ENCODE measurements around the gene ZNF358. TPM values are rescaled to one million over a fixed set of nuclear protein-coding genes. Genes with fewer than 3 reads are reported as not detected.

ZNF358 gene
- total RNA-seq, 4 donors from 2014 or later = 50.2 to 72.7 (median 69.1) TPM

DNA sequence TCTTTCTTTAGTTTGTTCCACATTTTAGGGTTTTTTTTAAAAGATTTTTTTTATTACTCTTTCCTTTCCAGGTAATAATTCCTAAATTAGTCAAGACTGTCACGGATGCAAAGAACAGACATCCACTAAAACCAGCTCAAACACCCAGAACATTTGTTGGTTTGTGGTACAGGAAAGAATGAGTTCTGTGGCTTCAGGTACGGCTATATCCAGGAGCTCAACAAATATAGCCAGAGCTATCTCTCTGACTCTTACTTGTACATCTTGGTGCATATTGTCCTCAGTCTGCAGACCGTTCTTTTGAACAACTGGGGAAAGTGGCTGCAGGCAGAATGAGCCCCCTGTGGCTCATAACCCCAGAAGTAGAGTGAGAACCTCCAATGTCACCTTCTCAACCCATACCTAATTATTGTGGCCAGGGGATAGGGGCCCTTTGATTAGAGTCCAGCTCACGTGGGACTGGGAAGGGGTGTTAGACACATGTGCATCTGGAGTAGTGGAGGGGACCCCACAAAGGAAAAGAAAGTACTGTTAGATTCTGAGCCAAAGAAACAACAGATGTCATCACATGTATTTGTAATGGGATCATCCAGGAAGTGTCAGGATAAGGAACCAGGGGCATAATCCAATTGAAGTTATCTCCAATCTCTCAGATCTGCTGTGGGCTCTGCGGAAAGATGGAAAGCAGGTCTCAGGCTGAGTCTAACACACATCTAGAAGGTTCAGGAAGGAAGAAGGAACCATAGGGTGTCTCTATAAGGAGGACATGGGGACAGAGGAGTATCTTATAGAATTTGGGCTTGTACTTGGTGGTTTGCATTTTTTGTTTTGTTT lies 1.9 kb upstream of the ZNF358 start:
- Histone ChIP-seq H3K27me3 (no peaks in the 10 kb centered on the region), H3K9me3 (no peaks in the 10 kb centered on the region), H3K4me1 (peaks cover 0 to 29% (median 14%) of the 10 kb centered on the region in 4 donors), H3K27ac (peak overlapping the region; percentile 81 to 92 (median 86)), H3K36me3 (no peaks in the 10 kb centered on the region), H3K4me3 (no peak overlapping the region)
- 85 to 90% methylated on average over 2 to 5 of the region's 5 CpGs for WGBS, 2 donors (ENCODE audit: low coverage in 1 of 2)
- no peak for TF ChIP-seq EP300 (IDR thresholded peaks at IDR 0.05; ENCODE audit: low read depth)
- TF ChIP-seq, protein P1, sequence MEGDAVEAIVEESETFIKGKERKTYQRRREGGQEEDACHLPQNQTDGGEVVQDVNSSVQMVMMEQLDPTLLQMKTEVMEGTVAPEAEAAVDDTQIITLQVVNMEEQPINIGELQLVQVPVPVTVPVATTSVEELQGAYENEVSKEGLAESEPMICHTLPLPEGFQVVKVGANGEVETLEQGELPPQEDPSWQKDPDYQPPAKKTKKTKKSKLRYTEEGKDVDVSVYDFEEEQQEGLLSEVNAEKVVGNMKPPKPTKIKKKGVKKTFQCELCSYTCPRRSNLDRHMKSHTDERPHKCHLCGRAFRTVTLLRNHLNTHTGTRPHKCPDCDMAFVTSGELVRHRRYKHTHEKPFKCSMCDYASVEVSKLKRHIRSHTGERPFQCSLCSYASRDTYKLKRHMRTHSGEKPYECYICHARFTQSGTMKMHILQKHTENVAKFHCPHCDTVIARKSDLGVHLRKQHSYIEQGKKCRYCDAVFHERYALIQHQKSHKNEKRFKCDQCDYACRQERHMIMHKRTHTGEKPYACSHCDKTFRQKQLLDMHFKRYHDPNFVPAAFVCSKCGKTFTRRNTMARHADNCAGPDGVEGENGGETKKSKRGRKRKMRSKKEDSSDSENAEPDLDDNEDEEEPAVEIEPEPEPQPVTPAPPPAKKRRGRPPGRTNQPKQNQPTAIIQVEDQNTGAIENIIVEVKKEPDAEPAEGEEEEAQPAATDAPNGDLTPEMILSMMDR (IDR thresholded peaks at IDR 0.05) = no peak
- TF ChIP-seq POLR2A (IDR thresholded peaks at IDR 0.05) = no peak
- TF ChIP-seq POLR2AphosphoS5 (IDR thresholded peaks at IDR 0.05) = no peak
- in situ Hi-C loops (cut with MboI; ENCODE audit: low pct_ligation_motif_present in 1 of 4, low pct_unique_long_range_greater_than_20kb in 1 of 4, low sequenced_read_pairs in 3 of 4) = no loop called here
- intact Hi-C loops (cut with DNase I; ENCODE audit: low total_unique reads) = no loop called here
- DNase-seq = no peak

DNA sequence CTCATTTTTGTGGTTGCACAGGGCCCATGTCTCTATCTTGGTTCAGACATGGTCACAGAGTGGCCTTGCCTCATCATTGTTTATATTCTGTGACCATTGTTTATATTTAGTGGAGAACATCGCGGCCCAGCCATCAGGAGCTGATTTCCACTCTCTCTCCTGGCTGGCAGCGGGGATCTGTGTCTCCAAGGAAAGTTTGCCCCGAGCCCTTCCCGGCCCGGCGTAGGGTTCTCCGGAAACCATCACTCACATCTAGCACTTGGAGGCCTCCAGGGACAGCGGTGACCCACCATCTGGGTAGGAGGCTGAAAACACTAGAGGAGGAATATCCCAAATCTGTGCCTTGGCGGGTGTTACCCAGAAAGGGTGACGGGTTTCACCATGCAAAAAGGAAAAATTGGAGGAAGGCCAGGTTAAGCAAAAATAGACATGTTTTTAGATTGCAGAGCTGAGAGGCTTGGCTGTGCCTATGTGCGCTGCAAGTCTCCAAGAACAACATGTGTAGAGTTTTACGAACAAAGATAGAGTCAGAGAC lies 726 bp upstream of the ZNF358 start:
- peak overlapping the region; percentile 81 to 92 (median 86) for H3K27ac ChIP-seq

DNA sequence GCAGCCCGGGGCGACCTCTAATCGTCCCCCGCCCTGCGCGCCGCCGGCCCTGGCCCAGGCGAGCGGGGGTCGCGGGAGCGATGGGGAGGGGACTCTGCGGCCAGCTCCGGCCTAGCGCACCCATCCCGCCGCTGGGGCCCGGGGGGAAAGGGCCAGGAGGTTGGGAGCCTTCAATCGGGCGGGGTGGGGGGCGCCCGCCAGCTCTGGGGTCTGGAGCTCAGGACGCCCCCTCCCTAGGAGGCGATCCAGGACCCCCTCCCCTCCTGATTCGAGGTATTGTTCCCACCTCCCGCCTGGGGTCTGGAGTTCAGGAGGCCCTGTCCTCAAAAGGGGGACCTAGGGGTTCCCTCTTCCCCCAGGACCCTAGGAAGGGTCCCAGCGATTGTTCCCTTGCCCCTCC lies 430 bp downstream of the ZNF358 start:
- no peak for TF ChIP-seq EP300 (IDR thresholded peaks at IDR 0.05; ENCODE audit: low read depth)
- TF ChIP-seq POLR2A (IDR thresholded peaks at IDR 0.05) = no peak
- TF ChIP-seq POLR2AphosphoS5 (IDR thresholded peaks at IDR 0.05) = no peak
- TF ChIP-seq, protein P1 (IDR thresholded peaks at IDR 0.05) = no peak
- 0 to 7% methylated on average over 1 to 15 of the region's 28 CpGs for WGBS, 2 donors (ENCODE audit: low coverage in 1 of 2)
- peak overlapping the region; percentile 79 to 87 (median 84) for H3K27ac ChIP-seq
- in situ Hi-C loops (cut with MboI; ENCODE audit: low pct_ligation_motif_present in 1 of 4, low pct_unique_long_range_greater_than_20kb in 1 of 4, low sequenced_read_pairs in 3 of 4) (no loop called here), intact Hi-C loops (cut with DNase I; ENCODE audit: low total_unique reads) (no loop called here)
- no peak for DNase-seq
- H3K36me3 ChIP-seq = peaks cover 0 to 5% (median 0%) of the 10 kb centered on the region in 4 donors
- peak overlapping the region; percentile 38 to 89 (median 82) for H3K4me3 ChIP-seq
- peaks cover 0 to 29% (median 15%) of the 10 kb centered on the region in 4 donors for H3K4me1 ChIP-seq
- H3K27me3 ChIP-seq = no peaks in the 10 kb centered on the region
- no peaks in the 10 kb centered on the region for H3K9me3 ChIP-seq

More for the DNA sequence above, 726 bp upstream of the ZNF358 start:
- peak; percentile 54 for DNase-seq
- Histone ChIP-seq H3K9me3 (no peaks in the 10 kb centered on the region), H3K27me3 (no peaks in the 10 kb centered on the region), H3K4me1 (peaks cover 0 to 29% (median 14%) of the 10 kb centered on the region in 4 donors), H3K36me3 (peaks cover 0 to 5% (median 0%) of the 10 kb centered on the region in 4 donors), H3K4me3 (peak overlapping the region in 2 of 4 donors; percentile 49 to 83)
- 52 to 77% methylated on average over 10 to 11 of the region's 13 CpGs for WGBS, 2 donors (ENCODE audit: low coverage in 1 of 2)
- in situ Hi-C loops (cut with MboI; ENCODE audit: low pct_ligation_motif_present in 1 of 4, low pct_unique_long_range_greater_than_20kb in 1 of 4, low sequenced_read_pairs in 3 of 4) (no loop called here), intact Hi-C loops (cut with DNase I; ENCODE audit: low total_unique reads) (no loop called here)
- TF ChIP-seq POLR2A (IDR thresholded peaks at IDR 0.05) = no peak
- TF ChIP-seq POLR2AphosphoS5 (IDR thresholded peaks at IDR 0.05) = peak; percentile 19 to 71 (median 66)
- TF ChIP-seq EP300 (IDR thresholded peaks at IDR 0.05; ENCODE audit: low read depth) = peak; percentile 67
- TF ChIP-seq, protein P1 (IDR thresholded peaks at IDR 0.05) = no peak

DNA sequence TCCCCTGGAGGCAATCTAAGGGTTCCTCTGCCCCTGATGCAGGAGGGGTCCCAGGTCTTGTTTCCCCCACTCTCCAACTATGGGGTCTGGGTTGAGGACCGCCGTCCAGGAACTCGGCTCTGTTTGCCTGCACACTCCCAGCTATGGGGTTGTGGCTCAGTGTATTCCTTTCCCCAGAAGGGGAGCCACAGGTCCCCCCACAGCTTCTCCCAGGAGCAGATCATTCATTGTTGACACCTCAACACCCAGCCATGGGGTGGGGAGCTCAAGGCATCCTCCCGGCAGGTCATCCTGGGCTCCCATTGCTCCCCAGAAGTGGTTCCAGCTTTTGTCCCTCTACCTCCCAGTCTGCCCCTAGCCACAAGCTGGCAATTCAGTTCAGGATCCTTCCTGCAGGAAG lies 975 bp downstream of the ZNF358 start:
- in situ Hi-C loops (cut with MboI; ENCODE audit: low pct_ligation_motif_present in 1 of 4, low pct_unique_long_range_greater_than_20kb in 1 of 4, low sequenced_read_pairs in 3 of 4) (no loop called here), intact Hi-C loops (cut with DNase I; ENCODE audit: low total_unique reads) (no loop called here)
- no peak for TF ChIP-seq POLR2A (IDR thresholded peaks at IDR 0.05)
- no peak for TF ChIP-seq EP300 (IDR thresholded peaks at IDR 0.05; ENCODE audit: low read depth)
- TF ChIP-seq POLR2AphosphoS5 (IDR thresholded peaks at IDR 0.05) = no peak
- TF ChIP-seq, protein P1 (IDR thresholded peaks at IDR 0.05) = no peak
- H3K9me3 ChIP-seq = no peaks in the 10 kb centered on the region
- peak overlapping the region; percentile 79 to 87 (median 84) for H3K27ac ChIP-seq
- H3K4me1 ChIP-seq = peaks cover 0 to 34% (median 19%) of the 10 kb centered on the region in 4 donors
- H3K4me3 ChIP-seq = peak overlapping the region; percentile 38 to 89 (median 82)
- no peaks in the 10 kb centered on the region for H3K27me3 ChIP-seq
- H3K36me3 ChIP-seq = peaks cover 0 to 5% (median 0%) of the 10 kb centered on the region in 4 donors
- no peak for DNase-seq
- WGBS, 2 donors (ENCODE audit: low coverage in 1 of 2) = 61 to 67% methylated on average over 3 to 4 of the region's 4 CpGs

Measured in transverse colon (tissue), 4 donors.